PC-9 (cell line): Measurements from ENCODE around the gene IL1RAPL1.

ENCODE experiments used
- EZH2 ChIP-seq: fragments of 200-600 bp; sonication (generic); IDR thresholded peaks from 2 replicates; pipeline ENCODE4 v1.8.0; 2017; ENCODE audit warnings: antibody characterized with exemption, low read depth
- TF ChIP-seq, protein P1 (sequence below): fragments of 200-600 bp; sonication (generic); conservative IDR thresholded peaks from 2 replicates; pipeline ENCODE4 v1.6.1; 2017; ENCODE audit warnings: mixed run types, antibody characterized with exemption, mild to moderate bottlenecking, moderate library complexity

DNA sequence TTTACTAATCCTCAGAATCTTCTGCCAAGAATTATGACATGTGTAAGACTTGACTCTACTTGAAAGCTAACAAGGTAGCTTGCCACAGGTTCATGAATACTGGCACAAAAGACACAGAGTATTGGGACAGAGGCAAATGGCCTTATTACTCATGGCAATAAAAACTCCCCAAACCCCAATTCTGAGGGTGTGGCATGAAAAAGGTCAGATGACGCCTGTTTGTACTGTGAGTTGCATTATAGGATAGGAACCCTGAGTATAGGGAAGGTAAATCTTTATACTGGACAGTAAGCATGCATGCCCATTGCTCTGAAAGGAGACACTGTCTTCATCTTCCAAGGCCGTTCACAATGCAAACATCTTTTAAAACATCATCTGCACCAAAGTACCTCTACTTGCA lies 600.0 kb downstream of the IL1RAPL1 start:
- TF ChIP-seq, protein P1, sequence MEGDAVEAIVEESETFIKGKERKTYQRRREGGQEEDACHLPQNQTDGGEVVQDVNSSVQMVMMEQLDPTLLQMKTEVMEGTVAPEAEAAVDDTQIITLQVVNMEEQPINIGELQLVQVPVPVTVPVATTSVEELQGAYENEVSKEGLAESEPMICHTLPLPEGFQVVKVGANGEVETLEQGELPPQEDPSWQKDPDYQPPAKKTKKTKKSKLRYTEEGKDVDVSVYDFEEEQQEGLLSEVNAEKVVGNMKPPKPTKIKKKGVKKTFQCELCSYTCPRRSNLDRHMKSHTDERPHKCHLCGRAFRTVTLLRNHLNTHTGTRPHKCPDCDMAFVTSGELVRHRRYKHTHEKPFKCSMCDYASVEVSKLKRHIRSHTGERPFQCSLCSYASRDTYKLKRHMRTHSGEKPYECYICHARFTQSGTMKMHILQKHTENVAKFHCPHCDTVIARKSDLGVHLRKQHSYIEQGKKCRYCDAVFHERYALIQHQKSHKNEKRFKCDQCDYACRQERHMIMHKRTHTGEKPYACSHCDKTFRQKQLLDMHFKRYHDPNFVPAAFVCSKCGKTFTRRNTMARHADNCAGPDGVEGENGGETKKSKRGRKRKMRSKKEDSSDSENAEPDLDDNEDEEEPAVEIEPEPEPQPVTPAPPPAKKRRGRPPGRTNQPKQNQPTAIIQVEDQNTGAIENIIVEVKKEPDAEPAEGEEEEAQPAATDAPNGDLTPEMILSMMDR, result no peak
- TF ChIP-seq EZH2, result no peak
